HEK293 (cell line): ENCODE results near the gene DNAJB5.
A peak's percentile ranks its signal among the peaks of the same experiment; 100 is the strongest.

Source experiments
- CTCF ChIA-PET: fragments of 350-600 bp; formaldehyde crosslinking; extraction: SDS; loops from one replicate; lab custom pipeline; 2021; ENCODE audit warnings: antibody characterized with exemption; lab: Yijun Ruan, JAX
- POLR2A ChIA-PET: fragments of 300-600 bp; formaldehyde crosslinking; extraction: SDS; loops from one replicate; lab custom pipeline; 2020; ENCODE audit warnings: antibody characterized with exemption, inconsistent platforms; lab: Yijun Ruan, JAX
- H3K27ac ChIP-seq: fragments of 200-500 bp; sonication (Bioruptor generic); 2 replicates; pipeline ENCODE4 v1.5.1; 2014; ENCODE audit warnings: low read depth, low read length, control low read depth, inconsistent platforms; ENCODE audit errors: extremely low read depth
- H3K36me3 ChIP-seq, 2 experiments: fragments of 200-500 bp in 1 of 2; sonication (Bioruptor generic) in 1 of 2; 1 replicate in 1 of 2; 2 replicates in 1 of 2; pipeline ENCODE4 v1.5.1; 2014 to 2017; ENCODE audit warnings: inconsistent platforms in 2 of 2, low read length in 2 of 2; ENCODE audit not compliant: control insufficient read depth in 2 of 2, insufficient read depth in 1 of 2
- H3K4me1 ChIP-seq: fragments of 200-500 bp; sonication (Bioruptor generic); 2 replicates; pipeline ENCODE4 v1.5.1; 2014; ENCODE audit warnings: mild to moderate bottlenecking, low read length, inconsistent platforms; ENCODE audit not compliant: control insufficient read depth, insufficient read depth
- H3K4me3 ChIP-seq: 2 replicates; pipeline ENCODE4 v1.5.1; 2011; ENCODE audit warnings: low read depth, mild to moderate bottlenecking, control low read depth, low read length, moderate library complexity
- H3K9me3 ChIP-seq: fragments of 200-500 bp; sonication (Bioruptor generic); 2 replicates; pipeline ENCODE4 v1.5.1; 2014; ENCODE audit warnings: low read depth, low read length, inconsistent platforms; ENCODE audit not compliant: control insufficient read depth, insufficient read depth
- KLF7 ChIP-seq: fragments of 450-650 bp; formaldehyde crosslinking; IDR thresholded peaks from 2 replicates; pipeline ENCODE4 v1.5.1; 2016; ENCODE audit warnings: missing biosample characterization, missing genetic modification characterization, borderline replicate concordance
- MYNN ChIP-seq: fragments of 450-650 bp; formaldehyde crosslinking; IDR thresholded peaks from 2 replicates; pipeline ENCODE4 v1.5.1; 2016; ENCODE audit warnings: missing biosample characterization, missing genetic modification characterization, borderline replicate concordance
- RBAK ChIP-seq: fragments of 450-650 bp; formaldehyde crosslinking; IDR thresholded peaks from 2 replicates; pipeline ENCODE4 v1.5.1; 2016; ENCODE audit warnings: missing biosample characterization, missing genetic modification characterization
- REPIN1 ChIP-seq: fragments of 450-650 bp; formaldehyde crosslinking; IDR thresholded peaks from 2 replicates; pipeline ENCODE4 v1.5.1; 2017; ENCODE audit warnings: missing biosample characterization, missing genetic modification characterization, low read depth
- ZFP41 ChIP-seq: fragments of 450-650 bp; formaldehyde crosslinking; IDR thresholded peaks from 2 replicates; pipeline ENCODE4 v1.5.1; 2016; ENCODE audit warnings: missing biosample characterization, missing genetic modification characterization, borderline replicate concordance
- ZFP69B ChIP-seq: fragments of 450-650 bp; formaldehyde crosslinking; IDR thresholded peaks from 2 replicates; pipeline ENCODE4 v1.5.1; 2016; ENCODE audit warnings: missing biosample characterization, missing genetic modification characterization
- ZNF133 ChIP-seq: fragments of 450-650 bp; formaldehyde crosslinking; IDR thresholded peaks from 2 replicates; pipeline ENCODE4 v1.5.1; 2016; ENCODE audit warnings: missing biosample characterization, missing genetic modification characterization
- ZNF169 ChIP-seq: fragments of 450-650 bp; formaldehyde crosslinking; IDR thresholded peaks from 2 replicates; pipeline ENCODE4 v1.5.1; 2016; ENCODE audit warnings: missing biosample characterization, missing genetic modification characterization
- ZNF174 ChIP-seq: fragments of 450-650 bp; formaldehyde crosslinking; IDR thresholded peaks from 2 replicates; pipeline ENCODE4 v1.5.0; 2017; ENCODE audit warnings: missing biosample characterization, mild to moderate bottlenecking, missing genetic modification characterization
- ZNF175 ChIP-seq: fragments of 450-650 bp; formaldehyde crosslinking; IDR thresholded peaks from 2 replicates; pipeline ENCODE4 v1.5.1; 2016; ENCODE audit warnings: missing biosample characterization, missing genetic modification characterization
- ZNF211 ChIP-seq: fragments of 450-650 bp; formaldehyde crosslinking; IDR thresholded peaks from 2 replicates; pipeline ENCODE4 v1.5.1; 2016; ENCODE audit warnings: low read depth, missing biosample characterization, missing genetic modification characterization
- ZNF23 ChIP-seq: fragments of 450-650 bp; formaldehyde crosslinking; IDR thresholded peaks from 2 replicates; pipeline ENCODE4 v1.5.1; 2016; ENCODE audit warnings: missing biosample characterization, missing genetic modification characterization, borderline replicate concordance
- ZNF274 ChIP-seq, 2 experiments: fragments of 200-500 bp in 1 of 2; fragments of 450-650 bp in 1 of 2; sonication (Bioruptor generic) in 1 of 2; formaldehyde crosslinking in 1 of 2; IDR thresholded peaks; 2 replicates each; pipeline versions ENCODE4 v1.5.1 to v1.6.1; 2014 to 2016; ENCODE audit warnings: borderline replicate concordance in 1 of 2, inconsistent platforms in 1 of 2, low read length in 1 of 2, missing biosample characterization in 1 of 2, missing genetic modification characterization in 1 of 2
- ZNF324 ChIP-seq: fragments of 450-650 bp; formaldehyde crosslinking; IDR thresholded peaks from 2 replicates; pipeline ENCODE4 v1.5.1; 2016; ENCODE audit warnings: missing biosample characterization, missing genetic modification characterization
- ZNF335 ChIP-seq: fragments of 450-650 bp; formaldehyde crosslinking; conservative IDR thresholded peaks from 2 replicates; pipeline ENCODE4 v1.5.1; 2016; ENCODE audit warnings: missing biosample characterization, missing genetic modification characterization
- ZNF404 ChIP-seq: fragments of 450-650 bp; formaldehyde crosslinking; IDR thresholded peaks from 2 replicates; pipeline ENCODE4 v1.5.1; 2017; ENCODE audit warnings: missing biosample characterization, missing genetic modification characterization
- ZNF747 ChIP-seq: fragments of 450-650 bp; formaldehyde crosslinking; IDR thresholded peaks from 2 replicates; pipeline ENCODE4 v1.5.1; 2016; ENCODE audit warnings: missing biosample characterization, missing genetic modification characterization
- ZSCAN16 ChIP-seq: fragments of 450-650 bp; formaldehyde crosslinking; IDR thresholded peaks from 2 replicates; pipeline ENCODE4 v1.5.1; 2016; ENCODE audit warnings: missing biosample characterization, missing genetic modification characterization
- TF ChIP-seq, protein P1 (sequence below): fragments of 450-650 bp; formaldehyde crosslinking; optimal IDR thresholded peaks from 2 replicates; pipeline ENCODE3; 2016; ENCODE audit warnings: missing biosample characterization, mild to moderate bottlenecking, missing genetic modification characterization
- TF ChIP-seq, protein P2 (sequence below): fragments of 450-650 bp; formaldehyde crosslinking; IDR thresholded peaks from 2 replicates; pipeline ENCODE4 v1.5.1; 2017; ENCODE audit warnings: missing biosample characterization, missing genetic modification characterization
- TF ChIP-seq, protein P3 (sequence below): fragments of 450-650 bp; formaldehyde crosslinking; IDR thresholded peaks from 2 replicates; pipeline ENCODE4 v1.5.1; 2017; ENCODE audit warnings: missing biosample characterization, missing genetic modification characterization
- TF ChIP-seq, protein P4 (sequence below): fragments of 450-650 bp; formaldehyde crosslinking; conservative IDR thresholded peaks from 2 replicates; pipeline ENCODE4 v1.5.1; 2016; ENCODE audit warnings: low read depth, missing biosample characterization, missing genetic modification characterization
- TF ChIP-seq, protein P5 (sequence below): fragments of 450-650 bp; formaldehyde crosslinking; IDR thresholded peaks from 2 replicates; pipeline ENCODE4; 2016; ENCODE audit warnings: missing biosample characterization, missing genetic modification characterization

Gene DNAJB5

DNA sequence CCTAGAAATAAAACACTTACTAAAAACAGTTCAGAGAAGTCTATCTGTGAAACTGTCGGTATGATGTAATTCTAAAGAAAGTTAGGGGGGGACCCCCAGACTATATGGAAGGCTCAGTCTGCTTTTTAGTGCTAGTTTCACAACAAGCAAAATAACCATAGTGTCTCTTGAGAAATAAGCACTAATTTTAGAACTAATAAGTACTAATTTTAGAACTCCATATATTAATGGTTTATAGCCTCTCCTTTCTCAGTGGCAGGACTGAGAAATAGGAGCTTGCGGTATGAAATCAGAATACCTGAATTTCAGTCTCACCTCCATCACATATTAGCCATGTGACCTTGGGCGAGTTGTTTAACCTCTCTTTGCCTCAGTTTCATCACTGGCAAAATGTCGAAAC, 32.9 kb upstream of the DNAJB5 start:
- no peaks in the 10 kb centered on the region for H3K4me1 ChIP-seq
- H3K27ac ChIP-seq = no peak overlapping the region
- ChIA-PET CTCF (interaction anchor here (1.0 to 1.1 kb wide), 2 partner anchors 23 to 28 kb away, joined by 3 read pairs; no protein-coding TSS in a partner anchor), POLR2A (no interaction called here)
- no peaks in the 10 kb centered on the region for H3K36me3 ChIP-seq
- TF ChIP-seq ZSCAN16 (no peak), ZNF211 (tag by site-specific recombination) (no peak), ZFP41 (tag by site-specific recombination) (no peak), REPIN1 (tag by site-specific recombination) (no peak), ZNF404 (no peak), MYNN (no peak), ZNF747 (no peak), KLF7 (no peak), ZNF175 (tag by site-specific recombination) (no peak), ZNF324 (tag by site-specific recombination) (no peak), ZNF169 (tag by site-specific recombination) (no peak), RBAK (tag by site-specific recombination) (no peak)
- TF ChIP-seq, protein P1, sequence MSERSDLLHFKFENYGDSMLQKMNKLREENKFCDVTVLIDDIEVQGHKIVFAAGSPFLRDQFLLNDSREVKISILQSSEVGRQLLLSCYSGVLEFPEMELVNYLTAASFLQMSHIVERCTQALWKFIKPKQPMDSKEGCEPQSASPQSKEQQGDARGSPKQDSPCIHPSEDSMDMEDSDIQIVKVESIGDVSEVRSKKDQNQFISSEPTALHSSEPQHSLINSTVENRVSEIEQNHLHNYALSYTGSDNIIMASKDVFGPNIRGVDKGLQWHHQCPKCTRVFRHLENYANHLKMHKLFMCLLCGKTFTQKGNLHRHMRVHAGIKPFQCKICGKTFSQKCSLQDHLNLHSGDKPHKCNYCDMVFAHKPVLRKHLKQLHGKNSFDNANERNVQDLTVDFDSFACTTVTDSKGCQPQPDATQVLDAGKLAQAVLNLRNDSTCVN (tag by site-specific recombination) = no peak
- TF ChIP-seq, protein P2, sequence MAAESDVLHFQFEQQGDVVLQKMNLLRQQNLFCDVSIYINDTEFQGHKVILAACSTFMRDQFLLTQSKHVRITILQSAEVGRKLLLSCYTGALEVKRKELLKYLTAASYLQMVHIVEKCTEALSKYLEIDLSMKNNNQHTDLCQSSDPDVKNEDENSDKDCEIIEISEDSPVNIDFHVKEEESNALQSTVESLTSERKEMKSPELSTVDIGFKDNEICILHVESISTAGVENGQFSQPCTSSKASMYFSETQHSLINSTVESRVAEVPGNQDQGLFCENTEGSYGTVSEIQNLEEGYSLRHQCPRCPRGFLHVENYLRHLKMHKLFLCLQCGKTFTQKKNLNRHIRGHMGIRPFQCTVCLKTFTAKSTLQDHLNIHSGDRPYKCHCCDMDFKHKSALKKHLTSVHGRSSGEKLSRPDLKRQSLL = no peak
- no peak overlapping the region for H3K4me3 ChIP-seq
- no peaks in the 10 kb centered on the region for H3K9me3 ChIP-seq

DNA sequence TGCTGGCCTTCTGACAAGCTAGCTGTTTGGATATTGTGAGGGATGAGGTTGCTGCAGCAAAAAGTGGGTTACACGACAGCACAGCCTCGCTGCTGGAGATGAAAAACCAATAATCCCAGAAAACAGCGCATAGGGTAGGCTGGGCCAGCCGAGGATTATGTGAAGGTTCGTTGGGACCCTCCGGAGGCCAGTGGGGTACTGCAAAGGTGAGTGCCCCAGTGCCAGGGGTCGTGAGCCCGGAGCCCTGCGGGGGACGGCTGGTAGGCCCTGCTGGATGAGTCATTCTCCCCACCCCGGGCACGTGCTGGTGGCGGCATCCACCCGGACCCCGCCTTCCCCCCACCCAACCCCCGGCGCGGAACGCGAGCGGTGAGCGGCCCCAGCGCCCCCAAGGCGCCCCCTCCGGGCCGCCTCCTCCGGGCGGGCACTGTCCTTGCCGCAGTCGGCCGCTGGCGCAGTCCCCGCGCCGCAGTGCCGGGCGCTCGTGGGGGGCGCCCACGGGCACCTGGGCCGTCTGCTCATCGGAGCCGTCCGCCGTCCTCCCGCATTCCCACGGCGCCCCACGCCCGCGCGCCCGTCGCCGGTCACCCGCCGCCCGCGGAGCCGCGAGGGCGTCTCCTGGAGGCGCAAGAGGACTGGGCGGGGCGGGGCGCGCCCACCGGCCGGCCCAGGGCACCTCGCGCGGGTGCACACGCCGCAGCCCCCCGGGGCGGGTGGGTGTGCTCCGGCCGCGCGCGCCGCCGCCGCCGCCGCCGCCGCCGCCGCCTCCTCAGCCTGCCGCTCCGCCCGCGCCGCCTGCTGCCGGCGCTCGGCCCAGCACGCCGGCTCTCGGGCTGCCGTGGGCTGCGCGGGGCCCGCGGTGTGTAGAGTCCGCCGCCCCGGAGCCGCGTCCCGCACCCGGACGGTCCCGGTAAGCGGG, 31.8 kb upstream of the DNAJB5 start, which contains the start of gene PHF24:
TSS of gene PHF24 (plus strand) at position 794 of the 919 bp plus-strand sequence. CDS start 13,014 bp downstream, outside the sequence.
- Histone ChIP-seq H3K4me1 (no peaks in the 10 kb centered on the region), H3K4me3 (peak within 1 kb of the TSS; percentile 38), H3K9me3 (no peaks in the 10 kb centered on the region), H3K27ac (no peak within 1 kb of the TSS), H3K36me3 (no peaks in the 10 kb centered on the region)
- CTCF ChIA-PET = interaction anchor here (0.9 to 1.2 kb wide), 4 partner anchors 24 to 265 kb away, joined by 3 to 4 read pairs (median 4); no protein-coding TSS in a partner anchor
- POLR2A ChIA-PET = no interaction called here
- TF ChIP-seq, protein P3, sequence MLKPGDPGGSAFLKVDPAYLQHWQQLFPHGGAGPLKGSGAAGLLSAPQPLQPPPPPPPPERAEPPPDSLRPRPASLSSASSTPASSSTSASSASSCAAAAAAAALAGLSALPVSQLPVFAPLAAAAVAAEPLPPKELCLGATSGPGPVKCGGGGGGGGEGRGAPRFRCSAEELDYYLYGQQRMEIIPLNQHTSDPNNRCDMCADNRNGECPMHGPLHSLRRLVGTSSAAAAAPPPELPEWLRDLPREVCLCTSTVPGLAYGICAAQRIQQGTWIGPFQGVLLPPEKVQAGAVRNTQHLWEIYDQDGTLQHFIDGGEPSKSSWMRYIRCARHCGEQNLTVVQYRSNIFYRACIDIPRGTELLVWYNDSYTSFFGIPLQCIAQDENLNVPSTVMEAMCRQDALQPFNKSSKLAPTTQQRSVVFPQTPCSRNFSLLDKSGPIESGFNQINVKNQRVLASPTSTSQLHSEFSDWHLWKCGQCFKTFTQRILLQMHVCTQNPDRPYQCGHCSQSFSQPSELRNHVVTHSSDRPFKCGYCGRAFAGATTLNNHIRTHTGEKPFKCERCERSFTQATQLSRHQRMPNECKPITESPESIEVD (tag by site-specific recombination) = no peak
- TF ChIP-seq RBAK (tag by site-specific recombination) = no peak
- no peak for TF ChIP-seq ZNF23 (tag by site-specific recombination)
- no peak for TF ChIP-seq ZNF133
- no peak for TF ChIP-seq REPIN1 (tag by site-specific recombination)
- TF ChIP-seq, protein P4, sequence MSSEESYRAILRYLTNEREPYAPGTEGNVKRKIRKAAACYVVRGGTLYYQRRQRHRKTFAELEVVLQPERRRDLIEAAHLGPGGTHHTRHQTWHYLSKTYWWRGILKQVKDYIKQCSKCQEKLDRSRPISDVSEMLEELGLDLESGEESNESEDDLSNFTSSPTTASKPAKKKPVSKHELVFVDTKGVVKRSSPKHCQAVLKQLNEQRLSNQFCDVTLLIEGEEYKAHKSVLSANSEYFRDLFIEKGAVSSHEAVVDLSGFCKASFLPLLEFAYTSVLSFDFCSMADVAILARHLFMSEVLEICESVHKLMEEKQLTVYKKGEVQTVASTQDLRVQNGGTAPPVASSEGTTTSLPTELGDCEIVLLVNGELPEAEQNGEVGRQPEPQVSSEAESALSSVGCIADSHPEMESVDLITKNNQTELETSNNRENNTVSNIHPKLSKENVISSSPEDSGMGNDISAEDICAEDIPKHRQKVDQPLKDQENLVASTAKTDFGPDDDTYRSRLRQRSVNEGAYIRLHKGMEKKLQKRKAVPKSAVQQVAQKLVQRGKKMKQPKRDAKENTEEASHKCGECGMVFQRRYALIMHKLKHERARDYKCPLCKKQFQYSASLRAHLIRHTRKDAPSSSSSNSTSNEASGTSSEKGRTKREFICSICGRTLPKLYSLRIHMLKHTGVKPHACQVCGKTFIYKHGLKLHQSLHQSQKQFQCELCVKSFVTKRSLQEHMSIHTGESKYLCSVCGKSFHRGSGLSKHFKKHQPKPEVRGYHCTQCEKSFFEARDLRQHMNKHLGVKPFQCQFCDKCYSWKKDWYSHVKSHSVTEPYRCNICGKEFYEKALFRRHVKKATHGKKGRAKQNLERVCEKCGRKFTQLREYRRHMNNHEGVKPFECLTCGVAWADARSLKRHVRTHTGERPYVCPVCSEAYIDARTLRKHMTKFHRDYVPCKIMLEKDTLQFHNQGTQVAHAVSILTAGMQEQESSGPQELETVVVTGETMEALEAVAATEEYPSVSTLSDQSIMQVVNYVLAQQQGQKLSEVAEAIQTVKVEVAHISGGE (tag by site-specific recombination) = no peak
- TF ChIP-seq, protein P1 (tag by site-specific recombination) = peak; percentile 33
- TF ChIP-seq, protein P5, sequence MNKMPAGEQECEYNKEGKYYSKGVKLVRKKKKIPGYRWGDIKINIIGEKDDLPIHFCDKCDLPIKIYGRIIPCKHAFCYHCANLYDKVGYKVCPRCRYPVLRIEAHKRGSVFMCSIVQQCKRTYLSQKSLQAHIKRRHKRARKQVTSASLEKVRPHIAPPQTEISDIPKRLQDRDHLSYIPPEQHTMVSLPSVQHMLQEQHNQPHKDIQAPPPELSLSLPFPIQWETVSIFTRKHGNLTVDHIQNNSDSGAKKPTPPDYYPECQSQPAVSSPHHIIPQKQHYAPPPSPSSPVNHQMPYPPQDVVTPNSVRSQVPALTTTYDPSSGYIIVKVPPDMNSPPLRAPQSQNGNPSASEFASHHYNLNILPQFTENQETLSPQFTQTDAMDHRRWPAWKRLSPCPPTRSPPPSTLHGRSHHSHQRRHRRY (tag by site-specific recombination) = no peak
- no peak for TF ChIP-seq ZNF174 (tag by site-specific recombination)
- no peak for TF ChIP-seq ZFP69B (tag by site-specific recombination)
- no peak for TF ChIP-seq ZNF274 (IDR thresholded peaks at IDR 0.05; ENCODE audit: low read length)
- no peak for TF ChIP-seq ZNF274 (tag by site-specific recombination; IDR thresholded peaks at IDR 0.05; ENCODE audit: borderline replicate concordance)
- TF ChIP-seq ZNF335 (tag by site-specific recombination) = peak; percentile 45; the same call in 1 of the 2 replicates
